GM19455 (cell line): ENCODE measurements around the gene CHST6.
"Not testable (repeated sequence)": the region's sequence is repeated elsewhere in the genome, so short reads cannot be mapped to it uniquely, and the experiment has no call there.

ENCODE experiments used
- ATAC-seq: cut with Tn5 transposase; IDR thresholded peaks from one replicate; pipeline ENCODE4 v1.9.1; 2021; ENCODE audit not compliant: unreplicated experiment

The CHST6 gene

DNA sequence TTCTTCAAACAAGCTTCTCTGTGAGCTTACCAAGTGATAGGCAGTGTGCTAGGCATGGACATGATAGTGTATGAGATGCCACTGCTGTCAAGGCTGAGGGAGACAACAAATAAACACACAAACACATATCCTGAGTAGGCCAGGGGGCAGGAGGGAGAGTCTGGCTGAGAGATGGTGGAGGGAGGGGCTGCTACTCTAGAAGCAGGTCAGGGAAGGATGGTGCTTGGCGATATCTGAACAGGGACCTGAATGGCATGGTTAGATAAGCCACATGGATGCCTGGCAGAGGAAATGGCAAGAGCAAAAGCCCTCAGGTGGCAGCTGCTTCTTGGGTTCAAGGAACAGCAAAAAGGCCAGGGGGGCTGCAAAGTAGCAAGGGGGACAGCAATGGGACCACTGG lies 8.6 kb upstream of the CHST6 start:
- no peak for ATAC-seq

DNA sequence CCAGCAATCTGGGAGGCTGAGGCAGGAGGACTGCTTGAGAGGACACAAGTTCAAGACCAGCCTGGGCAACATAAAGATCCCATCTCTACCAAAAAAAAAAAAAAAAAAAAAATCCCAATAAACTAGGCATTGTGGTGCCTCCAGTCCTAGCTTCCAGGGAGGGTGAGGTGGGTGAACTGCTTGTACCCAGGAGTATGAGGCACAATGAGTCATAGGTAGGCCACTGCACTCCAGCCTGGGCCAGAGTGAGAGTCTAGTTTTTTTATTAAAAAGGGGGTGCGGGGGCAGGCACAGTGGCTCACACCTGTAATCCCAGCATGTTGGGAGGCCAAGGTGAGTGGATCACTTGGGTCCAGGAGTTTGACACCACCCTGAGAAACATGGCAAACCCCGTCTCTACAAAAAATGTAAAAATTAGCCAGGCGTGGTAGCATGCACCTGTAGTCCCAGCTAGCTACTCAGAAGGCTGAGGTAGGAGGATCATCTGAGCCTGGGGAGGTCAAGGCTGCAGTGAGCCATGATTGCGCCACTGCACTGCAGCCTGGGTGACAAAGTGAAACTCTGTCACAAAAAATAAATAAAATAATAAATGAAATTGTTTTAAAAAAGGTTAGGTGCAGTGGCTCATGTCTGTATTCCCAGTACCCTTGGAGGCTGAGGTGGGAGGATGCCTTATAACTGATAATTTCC lies 7.8 kb upstream of the CHST6 start:
- no peak for ATAC-seq

GRCh38 chr16:75501820-75502219 lies 6.6 kb upstream of the CHST6 start:
- ATAC-seq = not testable (repeated sequence)

GRCh38 chr16:75501359-75501758 lies 6.1 kb upstream of the CHST6 start:
- no peak for ATAC-seq

- not testable (repeated sequence) for ATAC-seq
These were observed 3.5 kb upstream of the CHST6 start for GRCh38 chr16:75498605-75499322.

GRCh38 chr16:75497558-75497957 lies 2.3 kb upstream of the CHST6 start:
- ATAC-seq = no peak

- no peak for ATAC-seq
These were observed 573 bp downstream of the CHST6 start for GRCh38 chr16:75494661-75495075.

DNA sequence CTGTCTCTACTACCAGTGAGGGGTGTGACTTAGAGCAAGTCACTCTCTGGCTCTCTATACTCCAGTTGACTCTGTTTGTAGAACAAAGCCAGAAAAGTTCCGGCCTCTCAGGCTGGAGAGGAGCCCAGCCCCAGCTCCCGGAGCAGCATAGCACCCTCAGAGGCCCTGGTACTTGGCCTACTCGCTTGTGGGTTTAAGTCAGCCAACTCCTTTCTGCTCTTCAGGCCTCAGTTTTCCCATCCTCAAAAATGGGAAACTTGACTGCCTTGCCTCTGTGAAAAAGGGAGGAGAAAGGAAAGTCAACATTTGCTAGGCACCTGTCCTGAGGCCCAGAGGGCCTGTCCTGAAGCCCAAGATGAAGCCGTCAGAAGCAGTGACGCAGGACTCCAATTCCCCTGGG lies 1.1 kb downstream of the CHST6 start:
- ATAC-seq = no peak

DNA sequence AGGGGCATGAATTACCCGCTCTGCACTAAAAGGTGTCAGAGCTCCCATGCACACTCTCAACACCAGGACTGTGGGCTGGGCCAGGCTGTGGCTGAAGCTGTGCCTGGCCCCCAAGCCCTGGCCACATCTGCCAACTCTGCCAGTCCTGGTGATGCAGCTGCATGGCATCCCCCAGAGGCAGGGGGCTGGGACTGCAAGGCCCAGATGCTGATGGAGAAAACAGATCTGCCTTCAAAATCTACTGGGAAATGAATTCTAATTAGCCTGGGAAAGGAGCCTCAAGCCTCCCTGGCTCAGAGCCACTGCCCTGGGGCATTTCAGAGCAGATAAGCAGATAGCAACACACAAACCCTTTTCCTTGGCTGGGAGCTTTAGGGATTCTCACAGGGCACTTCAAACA lies 3.4 kb downstream of the CHST6 start:
- ATAC-seq = no peak

- ATAC-seq = no peak
These were observed 6.9 kb downstream of the CHST6 start for GRCh38 chr16:75488322-75488721.

- ATAC-seq = no peak
These were observed 8.4 kb downstream of the CHST6 start for GRCh38 chr16:75486676-75487313.

DNA sequence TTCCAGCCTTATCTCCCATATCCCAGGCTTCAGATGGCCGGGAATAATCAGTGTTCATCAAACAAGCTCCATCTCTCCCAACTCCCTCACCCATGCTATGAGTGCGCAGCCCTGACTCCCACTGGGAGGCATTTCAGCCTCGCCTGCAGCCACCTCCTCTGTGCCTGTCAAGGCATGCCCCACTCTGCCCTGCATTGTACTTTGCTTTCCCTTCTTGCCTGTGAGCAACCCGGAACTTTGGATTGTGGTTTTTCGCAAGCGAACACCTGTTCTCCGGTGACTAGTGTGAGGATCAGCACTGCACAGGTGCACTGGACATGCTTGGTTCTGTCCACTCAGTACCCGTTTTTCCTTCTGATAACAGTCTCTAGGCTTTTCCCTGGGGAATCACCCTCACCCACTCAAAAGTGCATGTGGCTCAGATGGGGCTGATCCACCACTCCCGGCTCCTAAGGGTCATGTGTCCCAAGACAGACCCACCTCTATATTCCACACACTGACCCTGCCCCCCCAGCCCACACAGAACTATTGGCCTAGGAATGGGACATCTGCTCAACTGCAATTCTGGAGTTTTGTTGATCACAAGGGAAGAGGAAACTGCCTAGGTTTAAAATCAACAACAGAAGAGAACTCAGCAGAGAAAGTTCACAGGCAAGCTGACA lies 9.1 kb downstream of the CHST6 start:
- no peak for ATAC-seq

DNA sequence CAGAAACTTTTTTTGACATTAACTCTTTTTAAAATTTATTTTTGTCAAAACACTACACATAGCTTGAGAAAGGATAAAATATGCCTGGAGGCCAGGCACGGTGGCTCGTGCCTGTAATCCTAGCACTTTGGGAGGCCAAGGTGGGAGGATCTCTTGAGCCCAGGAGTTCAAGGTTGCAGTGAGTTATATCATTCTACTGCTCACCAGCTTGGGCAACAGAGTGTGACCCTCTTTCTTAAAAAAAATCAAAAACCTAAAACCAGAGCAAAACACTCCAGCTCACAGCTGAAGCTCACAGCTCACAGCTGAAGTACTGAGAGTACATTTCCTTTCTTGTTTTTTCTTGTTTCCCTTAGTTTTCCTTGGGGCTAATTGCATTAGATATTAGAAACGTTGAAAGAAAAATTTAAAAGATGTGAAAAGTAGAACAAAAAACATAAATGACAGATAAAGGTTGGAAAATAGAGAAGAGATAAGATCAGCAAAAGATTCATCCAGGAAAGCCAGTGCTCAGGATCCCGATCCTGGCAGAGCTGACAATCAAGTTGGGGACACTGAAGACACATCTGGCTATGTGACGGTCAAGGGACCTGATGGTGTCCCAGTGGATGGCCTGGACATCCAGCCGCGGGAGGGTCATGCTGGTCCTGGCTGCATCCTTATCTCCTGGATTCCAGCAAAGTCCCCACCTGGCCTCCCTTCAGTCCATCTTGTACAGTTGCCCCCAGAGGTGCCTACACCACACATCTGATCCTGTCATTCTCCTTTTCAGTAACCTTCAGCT lies 9.8 kb downstream of the CHST6 start:
- peak; percentile 37 for ATAC-seq

- ATAC-seq = no peak
These were observed 12.0 kb downstream of the CHST6 start for GRCh38 chr16:75483222-75483621.

DNA sequence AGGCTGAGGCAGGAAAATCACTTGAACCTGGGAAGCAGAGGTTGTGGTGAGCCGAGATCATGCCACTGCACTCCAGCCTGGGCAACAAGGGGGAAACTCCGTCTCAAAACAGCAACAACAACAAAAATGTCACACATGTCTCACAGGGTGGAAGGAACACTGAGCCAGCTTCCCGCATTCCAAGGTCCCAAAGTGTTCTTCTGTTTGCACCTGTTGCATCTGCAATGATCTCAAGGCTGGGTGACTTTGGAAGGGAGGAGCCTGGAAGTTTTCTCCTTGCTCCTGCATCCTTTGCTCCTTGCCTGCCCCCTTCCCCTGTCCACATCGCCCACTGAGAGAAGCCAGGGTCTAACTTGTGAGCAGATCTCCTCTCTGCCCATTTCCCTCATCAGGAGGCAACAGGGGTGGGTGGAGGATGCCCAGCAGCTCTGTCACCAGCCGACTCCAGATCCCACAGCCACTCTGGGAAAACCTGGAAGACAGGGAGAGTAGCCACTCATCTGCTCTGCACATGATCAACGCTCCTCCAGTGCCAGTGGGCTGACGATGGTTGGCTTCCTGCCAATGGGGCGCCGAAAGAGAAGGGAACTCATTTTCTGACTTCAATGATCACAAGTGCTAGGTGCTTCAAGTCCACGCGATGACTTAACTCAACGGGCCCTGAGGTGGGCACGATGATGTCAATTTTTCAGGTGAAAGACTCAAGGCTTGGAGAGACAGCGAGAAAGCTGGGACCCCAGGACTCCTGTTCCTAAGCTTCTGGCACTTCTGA lies 12.6 kb downstream of the CHST6 start:
- ATAC-seq = no peak

GRCh38 chr16:75481475-75481874 lies 13.8 kb downstream of the CHST6 start:
- ATAC-seq = no peak

DNA sequence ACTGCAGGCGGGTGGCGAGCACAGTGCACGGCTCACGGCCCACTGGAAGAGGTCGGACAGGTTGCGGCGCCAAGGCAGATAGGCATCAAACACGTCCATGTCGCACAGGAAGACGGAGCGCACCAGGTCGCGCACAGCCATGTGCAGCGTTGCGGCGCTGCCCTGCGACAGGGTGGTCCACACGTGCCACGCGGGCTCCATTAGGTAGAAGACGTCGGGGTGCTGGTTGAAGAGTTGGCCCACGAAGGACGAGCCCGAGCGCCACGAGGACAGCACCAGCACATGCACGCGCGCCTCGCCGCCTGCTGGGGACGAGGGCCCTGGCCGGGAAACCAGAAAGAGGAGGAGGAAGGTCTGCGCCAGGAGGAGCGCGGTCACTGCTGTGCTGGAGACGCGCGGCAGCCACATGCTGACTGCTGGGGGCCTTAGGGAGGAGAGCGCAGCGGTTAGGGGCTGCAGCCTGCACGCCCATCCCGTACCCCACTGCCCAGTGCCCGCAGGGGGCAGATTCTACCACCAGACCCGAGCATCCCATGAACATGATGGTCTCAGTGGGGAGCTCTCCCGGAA lies 15.7 kb downstream of the CHST6 start:
- no peak for ATAC-seq

DNA sequence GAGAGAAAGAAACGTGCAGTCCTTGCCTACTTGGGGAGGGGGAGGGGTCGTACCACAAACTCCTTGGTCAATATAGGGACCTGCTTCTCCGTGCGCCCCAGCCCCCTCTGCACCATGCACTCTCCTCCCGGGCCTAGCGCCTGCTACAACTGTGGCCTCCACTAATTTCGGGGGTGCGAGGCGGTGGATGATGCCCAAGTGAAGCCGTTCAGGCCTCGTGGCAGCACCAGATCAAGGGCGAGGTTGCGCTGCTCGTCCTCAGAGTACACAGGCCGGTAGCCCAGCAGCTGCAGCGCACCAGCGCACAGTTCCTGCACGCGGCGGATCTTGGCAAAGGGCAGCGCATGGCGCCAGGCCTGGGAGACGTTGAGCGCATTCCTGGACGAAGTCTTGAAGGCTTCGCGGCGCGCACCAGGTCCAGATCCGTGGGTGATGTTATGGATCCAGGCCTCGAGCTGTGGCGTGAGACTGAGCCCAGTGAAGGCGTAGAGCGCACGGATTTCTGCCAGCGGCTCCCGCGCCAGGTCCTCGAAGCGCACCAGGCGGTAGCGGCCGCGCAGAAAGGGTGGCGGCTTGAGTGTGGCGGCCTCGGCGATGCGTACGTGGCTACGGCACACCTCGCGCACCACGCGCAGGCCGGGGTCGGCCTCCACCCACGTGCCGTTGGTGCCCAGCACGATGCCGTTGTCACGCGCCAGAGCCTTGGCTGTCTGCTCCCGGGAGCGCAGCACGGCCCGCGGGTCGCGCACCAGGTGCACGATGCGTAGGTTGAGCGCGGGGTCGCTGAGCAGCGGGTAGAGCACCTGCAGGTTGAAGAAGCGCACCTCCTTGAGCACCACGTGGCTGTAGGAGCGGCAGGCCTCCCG lies 16.5 kb downstream of the CHST6 start:
- ATAC-seq = no peak
